Pancreas (tissue), 10 donors: Measurements from ENCODE around the gene BPIFB1. TPM values are rescaled to one million over a fixed set of nuclear protein-coding genes. Genes with fewer than 3 reads are reported as not detected.

Experiments used
- ATAC-seq, 4 donors: fragments of 200-7000 bp; cut with Tn5 transposase; one replicate each; pipeline versions ENCODE4 v1.8.0 to v1.9.1; 2020; ENCODE audit warnings: mild to moderate bottlenecking in 4 of 4, moderate library complexity in 4 of 4
- DNase-seq, 6 donors: peaks; one replicate each; pipeline ENCODE4 v3.0.0-alpha.2; 2020
- FAIRE-seq: peaks from 2 replicates; lab custom pipeline; 2012; peaks lifted over from hg19 to GRCh38; lab: Jason Lieb, UNC
- H3K27ac ChIP-seq, 4 donors: fragments of 200-600 bp; sonication (generic); 1 replicate in 3 of 4; 2 replicates in 1 of 4; pipeline versions ENCODE4 v1.5.0 to v1.8.0; 2020
- H3K27me3 ChIP-seq, 4 donors: fragments of 200-600 bp; one replicate each; pipeline ENCODE4 v1.8.0; 2021
- H3K36me3 ChIP-seq, 3 donors: fragments of 200-600 bp; sonication (generic) in 1 of 3; one replicate each; pipeline versions ENCODE4 v1.5.0 to v1.8.0; 2020 to 2021
- H3K4me1 ChIP-seq, 3 donors: fragments of 200-600 bp; one replicate each; pipeline ENCODE4 v1.8.0; 2021
- H3K4me3 ChIP-seq, 4 donors: fragments of 200-600 bp; sonication (generic) in 2 of 4; one replicate each; pipeline versions ENCODE4 v1.5.0 to v1.8.0; 2020 to 2021
- H3K9me3 ChIP-seq, 4 donors: fragments of 200-600 bp; one replicate each; pipeline ENCODE4 v1.8.0; 2021
- WGBS, 2 donors: extraction: QIAGEN DNeasy Blood & Tissue Kit; methylation state at CpG; one replicate each; pipeline ENCODE4 v1.1.7; 2013; 5-methylcytosine and 5-hydroxymethylcytosine counted together
- intact Hi-C, 3 donors: fragments of 100-400 bp; cut with DNase I; formaldehyde crosslinking; loops; one replicate each; pipeline versions ENCODE4 v1.11.1 to v1.14.2; 2022
- polyA plus RNA-seq, 2 donors: library from polyadenylated mRNA; stranded (reverse); fragments of 200-250 nt; gene quantifications; one replicate each; pipeline ENCODE4 v1.2.3, GENCODE V29; 2013
- total RNA-seq, 6 donors: library from RNA; stranded (reverse); fragmentation: NEBNext Ultra II Directional in 4 of 6; extraction: Animal tissue kit (Norgen Biotek cat#: 25700) in 4 of 6; gene quantifications; one replicate each; pipeline versions ENCODE4 v1.2.1 to v1.2.4, GENCODE V29; 2021 to 2023
- TF ChIP-seq, protein P1 (sequence below), 4 donors: fragments of 200-600 bp; sonication (generic) in 3 of 4; IDR thresholded peaks; one replicate each; pipeline versions ENCODE4 v1.5.0 to v1.8.0; 2021; ENCODE audit warnings: antibody characterized with exemption in 4 of 4
- donor health status: healthy with polysubstance abuse.
- donor health status: DM: no; HTN: no; CAD: no; lungs with moderate emphysema.
- donor health status: DM: no; HTN: no; CAD: no.
- donor health status: control.
- donor health status: control.
- donor health status: Bipolar disorder and iron deficiency.
- donor health status: DM: yes; HTN: yes; CAD: no.
- donor health status: DM: no; HTN: no; CAD: no.
- donor health status: DM: no; HTN: no; CAD: no.
- donor health status: DM: yes; HTN: yes; CAD: no.

The BPIFB1 gene
- total and polyA plus RNA-seq, 8 donors = 0.12 to 0.32 TPM; not detected in 6

DNA sequence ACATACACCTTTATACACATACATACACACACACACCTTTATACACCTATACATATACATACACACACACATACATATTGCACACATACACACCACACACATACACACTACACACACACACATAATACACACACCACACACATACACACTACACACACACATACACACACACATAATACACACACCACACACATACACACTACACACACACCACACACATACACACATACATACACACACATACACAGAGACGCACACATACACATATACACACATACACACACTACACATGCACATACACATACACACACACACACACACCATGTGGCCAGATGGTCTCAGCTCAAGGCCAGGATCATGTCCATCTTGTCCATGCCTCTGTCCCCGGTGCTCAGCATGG lies 25.7 kb downstream of the BPIFB1 start:
- Histone ChIP-seq H3K9me3 (no peaks in the 10 kb centered on the region), H3K4me3 (no peak overlapping the region), H3K4me1 (no peaks in the 10 kb centered on the region), H3K27me3 (no peaks in the 10 kb centered on the region), H3K36me3 (no peaks in the 10 kb centered on the region), H3K27ac (no peak overlapping the region)
- TF ChIP-seq, protein P1, sequence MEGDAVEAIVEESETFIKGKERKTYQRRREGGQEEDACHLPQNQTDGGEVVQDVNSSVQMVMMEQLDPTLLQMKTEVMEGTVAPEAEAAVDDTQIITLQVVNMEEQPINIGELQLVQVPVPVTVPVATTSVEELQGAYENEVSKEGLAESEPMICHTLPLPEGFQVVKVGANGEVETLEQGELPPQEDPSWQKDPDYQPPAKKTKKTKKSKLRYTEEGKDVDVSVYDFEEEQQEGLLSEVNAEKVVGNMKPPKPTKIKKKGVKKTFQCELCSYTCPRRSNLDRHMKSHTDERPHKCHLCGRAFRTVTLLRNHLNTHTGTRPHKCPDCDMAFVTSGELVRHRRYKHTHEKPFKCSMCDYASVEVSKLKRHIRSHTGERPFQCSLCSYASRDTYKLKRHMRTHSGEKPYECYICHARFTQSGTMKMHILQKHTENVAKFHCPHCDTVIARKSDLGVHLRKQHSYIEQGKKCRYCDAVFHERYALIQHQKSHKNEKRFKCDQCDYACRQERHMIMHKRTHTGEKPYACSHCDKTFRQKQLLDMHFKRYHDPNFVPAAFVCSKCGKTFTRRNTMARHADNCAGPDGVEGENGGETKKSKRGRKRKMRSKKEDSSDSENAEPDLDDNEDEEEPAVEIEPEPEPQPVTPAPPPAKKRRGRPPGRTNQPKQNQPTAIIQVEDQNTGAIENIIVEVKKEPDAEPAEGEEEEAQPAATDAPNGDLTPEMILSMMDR (IDR thresholded peaks at IDR 0.05) = no peak
- DNase-seq = no peak
- no peak for FAIRE-seq
- intact Hi-C loops = loop anchor here in 1 of 3 donors (10.0 kb wide), 1 partner anchor 414 kb away; no protein-coding TSS in a partner anchor
- ATAC-seq = no peak
- 83 to 95% methylated on average over 2 of the region's 2 CpGs for WGBS, 2 donors

DNA sequence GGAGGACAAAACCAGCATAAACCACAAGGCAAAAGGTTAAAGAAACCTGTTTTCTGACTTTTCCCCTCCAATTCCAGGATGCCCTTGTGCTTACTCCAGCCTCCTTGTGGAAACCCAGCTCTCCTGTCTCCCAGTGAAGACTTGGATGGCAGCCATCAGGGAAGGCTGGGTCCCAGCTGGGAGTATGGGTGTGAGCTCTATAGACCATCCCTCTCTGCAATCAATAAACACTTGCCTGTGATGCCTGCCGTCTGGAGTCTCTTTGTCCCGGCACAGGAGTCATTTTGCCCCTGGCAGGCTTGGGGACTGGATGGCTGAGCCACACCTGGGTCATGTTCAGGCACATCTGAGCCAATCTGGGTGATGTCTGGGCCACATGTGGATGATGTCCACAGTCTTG lies 26.6 kb downstream of the BPIFB1 start:
- Histone ChIP-seq H3K27me3 (no peaks in the 10 kb centered on the region), H3K36me3 (no peaks in the 10 kb centered on the region), H3K27ac (no peak overlapping the region), H3K9me3 (no peaks in the 10 kb centered on the region), H3K4me1 (no peaks in the 10 kb centered on the region), H3K4me3 (no peak overlapping the region)
- FAIRE-seq = no peak
- DNase-seq = no peak
- TF ChIP-seq, protein P1 (IDR thresholded peaks at IDR 0.05) = no peak
- 10 to 17% methylated on average over 2 of the region's 2 CpGs for WGBS, 2 donors
- intact Hi-C loops = loop anchor here in 1 of 3 donors (10.0 kb wide), 1 partner anchor 415 kb away; no protein-coding TSS in a partner anchor
- no peak for ATAC-seq

DNA sequence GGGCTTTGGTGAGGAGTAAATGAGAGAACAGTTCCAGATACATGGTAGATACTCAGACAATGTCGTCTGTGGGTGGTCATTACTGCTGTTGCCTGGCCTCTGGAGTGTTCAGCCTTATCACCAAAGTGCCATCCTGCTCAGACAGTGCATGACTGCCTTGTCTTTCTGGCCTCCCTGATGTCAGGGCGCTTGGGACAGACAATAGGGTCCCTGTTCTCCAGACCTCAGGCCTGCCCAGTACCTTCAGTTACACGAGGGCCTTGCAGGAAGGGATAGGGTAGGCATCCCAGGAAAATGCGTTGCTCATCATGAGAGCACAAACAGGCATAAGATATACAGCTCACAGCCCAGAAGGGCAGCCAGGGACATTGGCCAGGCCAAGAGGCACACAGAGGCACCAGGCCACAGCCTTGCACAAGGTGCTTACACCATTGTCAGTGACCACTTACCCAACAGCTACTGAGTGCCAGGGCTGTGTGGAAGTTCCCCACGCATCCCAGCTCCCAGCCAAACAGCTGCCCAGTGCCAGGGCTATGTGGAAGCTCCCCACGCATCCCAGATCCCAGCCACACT lies 27.4 kb downstream of the BPIFB1 start:
- intact Hi-C loops = no loop called here
- Histone ChIP-seq H3K27ac (no peak overlapping the region), H3K27me3 (no peaks in the 10 kb centered on the region), H3K4me3 (no peak overlapping the region), H3K4me1 (no peaks in the 10 kb centered on the region), H3K9me3 (no peaks in the 10 kb centered on the region), H3K36me3 (no peaks in the 10 kb centered on the region)
- FAIRE-seq (no peak), ATAC-seq (no peak), DNase-seq (no peak)
- TF ChIP-seq, protein P1 (IDR thresholded peaks at IDR 0.05) = no peak
- 60 to 68% methylated on average over 6 of the region's 6 CpGs for WGBS, 2 donors

- TF ChIP-seq, protein P1 (IDR thresholded peaks at IDR 0.05) = no peak
- no peaks in the 10 kb centered on the region for H3K36me3 ChIP-seq
- 80 to 87% methylated on average over 8 of the region's 8 CpGs for WGBS, 2 donors
- no peaks in the 10 kb centered on the region for H3K4me1 ChIP-seq
- ATAC-seq (no peak), FAIRE-seq (no peak), DNase-seq (no peak)
- H3K27me3 ChIP-seq = no peaks in the 10 kb centered on the region
- H3K4me3 ChIP-seq = no peak overlapping the region
- intact Hi-C loops = no loop called here
- H3K27ac ChIP-seq = no peak overlapping the region
- H3K9me3 ChIP-seq = no peaks in the 10 kb centered on the region
Measured at GRCh38 chr20:33311011-33311410, 28.0 kb downstream of the BPIFB1 start.

- ATAC-seq (no peak), DNase-seq (no peak), FAIRE-seq (no peak)
- Histone ChIP-seq H3K4me3 (no peak overlapping the region), H3K9me3 (no peaks in the 10 kb centered on the region), H3K27me3 (no peaks in the 10 kb centered on the region), H3K27ac (no peak overlapping the region), H3K36me3 (no peaks in the 10 kb centered on the region), H3K4me1 (no peaks in the 10 kb centered on the region)
- TF ChIP-seq, protein P1 (IDR thresholded peaks at IDR 0.05) = no peak
- WGBS, 2 donors = 69 to 75% methylated on average over 4 of the region's 4 CpGs
- intact Hi-C loops = no loop called here
Measured at GRCh38 chr20:33311996-33312395, 29.0 kb downstream of the BPIFB1 start.
